ENCODE results near the gene CFLAR.
A peak's percentile ranks its signal among the peaks of the same experiment; 100 is the strongest.

GRCh38 chr2:201174687-201175086, 58.7 kb downstream of the CFLAR start:
- TF ChIP-seq POLR2A (IDR thresholded peaks at IDR 0.05) (peak in 1 of 2 donors; percentile 6), CTCF (IDR thresholded peaks at IDR 0.05) (no peak)

Measured in thyroid gland (tissue), 4 donors.